ENCODE results near the gene PON3.

DNA sequence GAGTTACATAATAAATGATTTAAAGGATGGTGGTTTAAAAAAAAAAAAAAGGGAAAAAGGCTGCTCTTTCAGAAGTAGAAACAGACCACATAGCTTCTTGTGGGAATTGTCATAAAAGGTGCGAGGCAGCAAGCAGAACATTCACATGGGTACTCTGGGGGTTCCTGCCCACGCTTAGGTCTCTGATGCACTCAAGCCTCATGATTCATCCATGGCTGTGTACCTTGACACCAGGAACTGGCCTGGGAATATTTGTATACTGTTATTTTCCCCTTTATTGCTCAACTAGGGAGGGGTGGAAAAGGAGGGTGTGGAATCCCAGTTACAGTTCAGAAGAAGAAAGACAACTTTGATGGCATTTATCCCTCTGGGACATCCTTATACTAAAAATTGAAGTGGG, 34.7 kb upstream of the PON3 start:
- no peak for TF ChIP-seq POLR2A (IDR thresholded peaks at IDR 0.05)
- TF ChIP-seq, protein P1, sequence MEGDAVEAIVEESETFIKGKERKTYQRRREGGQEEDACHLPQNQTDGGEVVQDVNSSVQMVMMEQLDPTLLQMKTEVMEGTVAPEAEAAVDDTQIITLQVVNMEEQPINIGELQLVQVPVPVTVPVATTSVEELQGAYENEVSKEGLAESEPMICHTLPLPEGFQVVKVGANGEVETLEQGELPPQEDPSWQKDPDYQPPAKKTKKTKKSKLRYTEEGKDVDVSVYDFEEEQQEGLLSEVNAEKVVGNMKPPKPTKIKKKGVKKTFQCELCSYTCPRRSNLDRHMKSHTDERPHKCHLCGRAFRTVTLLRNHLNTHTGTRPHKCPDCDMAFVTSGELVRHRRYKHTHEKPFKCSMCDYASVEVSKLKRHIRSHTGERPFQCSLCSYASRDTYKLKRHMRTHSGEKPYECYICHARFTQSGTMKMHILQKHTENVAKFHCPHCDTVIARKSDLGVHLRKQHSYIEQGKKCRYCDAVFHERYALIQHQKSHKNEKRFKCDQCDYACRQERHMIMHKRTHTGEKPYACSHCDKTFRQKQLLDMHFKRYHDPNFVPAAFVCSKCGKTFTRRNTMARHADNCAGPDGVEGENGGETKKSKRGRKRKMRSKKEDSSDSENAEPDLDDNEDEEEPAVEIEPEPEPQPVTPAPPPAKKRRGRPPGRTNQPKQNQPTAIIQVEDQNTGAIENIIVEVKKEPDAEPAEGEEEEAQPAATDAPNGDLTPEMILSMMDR (IDR thresholded peaks at IDR 0.05): no peak
